ENCODE results near the gene KLHDC1. TPM values are rescaled to one million over a fixed set of nuclear protein-coding genes. Genes with fewer than 3 reads are reported as not detected.
"Not testable (repeated sequence)": the region's sequence is repeated elsewhere in the genome, so short reads cannot be mapped to it uniquely, and the experiment has no call there.

The KLHDC1 gene
- total RNA-seq, 1 donor from 2014 or later: 7.4 TPM

DNA sequence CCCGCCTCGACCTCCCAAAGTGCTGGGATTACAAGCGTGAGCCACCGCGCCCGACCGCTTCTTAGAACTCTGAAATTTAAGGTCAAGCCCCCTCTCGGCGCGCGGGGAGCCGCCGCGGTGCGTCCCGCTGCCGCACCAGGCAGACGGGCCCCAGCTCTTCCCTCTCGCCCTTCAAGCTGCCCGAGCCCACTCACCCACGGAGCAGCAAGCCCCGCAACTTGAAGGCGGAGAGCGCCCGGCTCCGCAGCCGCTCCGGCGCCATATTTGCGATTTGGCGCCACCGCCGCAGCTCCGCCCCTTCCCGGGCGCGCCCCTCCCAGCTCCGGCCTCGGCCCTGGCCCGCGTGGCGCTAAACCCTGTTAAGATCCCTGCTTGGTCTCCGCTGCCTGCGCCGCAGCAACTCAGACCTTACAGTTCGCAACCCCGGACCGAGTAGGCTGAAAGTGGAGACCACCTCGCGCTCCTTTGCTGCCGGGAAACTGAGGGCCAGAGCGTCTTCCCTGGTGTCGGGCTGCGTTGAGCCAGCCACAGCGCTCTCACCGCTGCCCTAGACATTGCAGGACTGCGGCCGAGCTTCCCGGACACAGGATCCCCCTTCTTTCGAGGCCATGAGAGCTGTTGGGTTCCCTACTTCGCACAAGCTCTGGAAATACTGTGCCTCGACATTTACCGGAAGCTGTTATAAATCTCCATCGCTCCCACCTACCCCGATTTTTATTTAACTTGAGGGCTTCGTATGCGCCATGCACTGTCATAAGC lies 4.8 kb upstream of the KLHDC1 start, which contains the start of gene POLE2:
TSS of gene POLE2 (minus strand) at position 273 of the 759 bp plus-strand sequence. CDS start at position 262, 11 bp downstream.
- ATAC-seq (peak; percentile 92), DNase-seq (peak; percentile 85)
- TF ChIP-seq CTCF (IDR thresholded peaks at IDR 0.05): peak; percentile 9
- intact Hi-C loops (cut with DNase I): no loop called here
- Histone ChIP-seq H3K4me3 (peak within 1 kb of the TSS; percentile 84), H3K4me1 (peaks cover 17% of the 10 kb centered on the region), H3K27me3 (ENCODE audit: low read depth) (no peaks in the 10 kb centered on the region), H3K36me3 (no peaks in the 10 kb centered on the region), H3K27ac (peak within 1 kb of the TSS; percentile 88), H3K9me3 (no peaks in the 10 kb centered on the region)

DNA sequence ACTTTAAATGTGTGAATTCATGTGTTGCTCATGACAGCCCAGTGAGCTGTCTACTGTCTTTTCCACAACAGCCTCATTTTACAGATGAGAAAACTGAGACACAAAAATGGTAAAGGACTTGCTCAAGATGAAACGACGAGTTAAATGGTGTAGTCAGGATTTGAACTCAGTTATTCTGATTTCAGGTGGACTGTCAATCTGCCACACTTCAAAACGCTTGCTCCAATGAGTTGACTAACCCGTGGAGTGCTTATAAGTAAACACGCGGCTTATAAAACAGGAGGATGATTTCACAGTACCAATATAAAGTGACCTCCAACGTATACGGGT lies 4.3 kb upstream of the KLHDC1 start:
- TF ChIP-seq CTCF (IDR thresholded peaks at IDR 0.05): no peak
- no peaks in the 10 kb centered on the region for H3K9me3 ChIP-seq
- peak overlapping the region; percentile 88 for H3K27ac ChIP-seq
- peaks cover 17% of the 10 kb centered on the region for H3K4me1 ChIP-seq
- intact Hi-C loops (cut with DNase I): no loop called here
- H3K4me3 ChIP-seq: peak overlapping the region; percentile 84
- no peaks in the 10 kb centered on the region for H3K27me3 ChIP-seq (ENCODE audit: low read depth)
- DNase-seq (no peak), ATAC-seq (no peak)
- H3K36me3 ChIP-seq: no peaks in the 10 kb centered on the region

- Histone ChIP-seq H3K27ac (no peak overlapping the region), H3K9me3 (no peaks in the 10 kb centered on the region), H3K27me3 (ENCODE audit: low read depth) (no peaks in the 10 kb centered on the region), H3K36me3 (no peaks in the 10 kb centered on the region), H3K4me1 (peaks cover 28% of the 10 kb centered on the region), H3K4me3 (no peak overlapping the region)
- TF ChIP-seq CTCF (IDR thresholded peaks at IDR 0.05): no peak
- ATAC-seq: no peak
- intact Hi-C loops (cut with DNase I): no loop called here
- DNase-seq: no peak
Observed at GRCh38 chr14:49691031-49691430, 1.9 kb upstream of the KLHDC1 start.

- TF ChIP-seq CTCF (IDR thresholded peaks at IDR 0.05): no peak
- Histone ChIP-seq H3K4me1 (peaks cover 27% of the 10 kb centered on the region), H3K9me3 (no peaks in the 10 kb centered on the region), H3K27me3 (ENCODE audit: low read depth) (no peaks in the 10 kb centered on the region), H3K4me3 (peak overlapping the region; percentile 74), H3K36me3 (no peaks in the 10 kb centered on the region), H3K27ac (peak overlapping the region; percentile 98)
- DNase-seq (no peak), ATAC-seq (no peak)
- intact Hi-C loops (cut with DNase I): no loop called here
Observed at GRCh38 chr14:49692193-49692757, 645 bp upstream of the KLHDC1 start.

GRCh38 chr14:49693735-49694124 lies 810 bp downstream of the KLHDC1 start:
- Histone ChIP-seq H3K4me3 (peak overlapping the region; percentile 74), H3K27ac (peak overlapping the region; percentile 98), H3K4me1 (peaks cover 19% of the 10 kb centered on the region)
- intact Hi-C loops (cut with DNase I); ATAC-seq; H3K9me3 ChIP-seq; H3K36me3 ChIP-seq; H3K27me3 ChIP-seq (ENCODE audit: low read depth); DNase-seq: not testable (repeated sequence)

DNA sequence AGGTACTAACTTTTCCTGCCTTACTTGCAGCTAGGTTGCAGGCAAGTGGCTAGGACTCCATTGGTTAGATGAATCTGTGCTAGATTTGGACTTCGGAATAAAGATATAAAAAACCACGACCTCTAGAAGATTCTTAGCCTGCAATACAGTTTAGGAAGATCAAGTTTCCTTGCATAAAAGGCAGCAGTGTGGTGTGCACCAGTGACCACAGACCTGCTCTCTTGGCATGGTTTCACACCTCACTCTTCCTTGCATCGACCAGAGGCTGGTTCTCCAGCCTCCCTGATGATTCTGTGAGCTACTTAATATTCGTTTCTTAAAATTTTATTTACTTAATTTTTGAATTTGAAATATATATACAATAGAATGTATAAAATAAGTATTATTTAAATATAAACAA lies 9.8 kb downstream of the KLHDC1 start:
- no peak for ATAC-seq
- peaks cover 8% of the 10 kb centered on the region for H3K36me3 ChIP-seq
- no peak overlapping the region for H3K4me3 ChIP-seq
- DNase-seq: no peak
- no peaks in the 10 kb centered on the region for H3K4me1 ChIP-seq
- no peaks in the 10 kb centered on the region for H3K27me3 ChIP-seq (ENCODE audit: low read depth)
- intact Hi-C loops (cut with DNase I): no loop called here
- no peak overlapping the region for H3K27ac ChIP-seq
- H3K9me3 ChIP-seq: no peaks in the 10 kb centered on the region
- TF ChIP-seq CTCF (IDR thresholded peaks at IDR 0.05): no peak

All from lower lobe of right lung (tissue), 2 donors.